ENCODE measurements around the gene ANKRD61.
A peak's percentile ranks its signal among the peaks of the same experiment; 100 is the strongest.
"Not testable (repeated sequence)": the region's sequence is repeated elsewhere in the genome, so short reads cannot be mapped to it uniquely, and the experiment has no call there.

ANKRD61 gene

GRCh38 chr7:6030988-6031387, at the start of gene ANKRD61:
TSS of gene ANKRD61 (plus strand) at chr7:6031376. CDS start at chr7:6031376, 0 bp downstream.
- DNase-seq (ENCODE audit: low spot score), result no peak

GRCh38 chr7:5987061-5987460, 44.1 kb upstream of the ANKRD61 start:
- DNase-seq (ENCODE audit: low spot score), result not testable (repeated sequence)

- peak; percentile 69 for DNase-seq (ENCODE audit: low spot score)
These were observed 33.9 kb upstream of the ANKRD61 start for GRCh38 chr7:5997210-5997808.

DNA sequence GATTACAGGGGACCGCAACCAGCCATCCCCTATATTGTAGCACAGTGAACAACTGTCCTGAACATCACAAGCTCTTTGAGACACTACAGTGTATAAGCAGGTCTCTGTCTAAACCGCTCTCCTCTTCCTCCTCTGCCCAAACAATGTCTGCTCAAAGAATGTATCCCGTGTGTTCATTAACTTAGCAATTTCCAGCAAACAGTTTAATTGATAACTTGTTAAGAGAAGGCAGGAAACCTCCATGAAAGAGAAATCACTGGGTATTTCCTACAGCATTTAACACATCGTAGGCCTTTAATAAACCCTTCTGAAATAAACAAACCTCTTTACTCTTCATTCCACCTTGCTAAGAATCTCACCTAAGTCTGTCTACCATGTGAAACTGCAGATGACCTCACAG, 23.8 kb upstream of the ANKRD61 start:
- DNase-seq (ENCODE audit: low spot score), result no peak

- DNase-seq (ENCODE audit: low spot score), result not testable (repeated sequence)
These were observed 23.2 kb upstream of the ANKRD61 start for GRCh38 chr7:6007835-6008590.

GRCh38 chr7:6008668-6009611, 22.2 kb upstream of the ANKRD61 start, which contains the start of the genes AIMP2 and PMS2:
TSS of gene AIMP2 (plus strand) at chr7:6009272. CDS start at chr7:6009364, 92 bp downstream.
TSS of gene PMS2 (minus strand) at chr7:6009049. CDS start at chr7:6009019, 30 bp downstream.
- peak; percentile 99 for DNase-seq (ENCODE audit: low spot score)

GRCh38 chr7:6010370-6010769, 20.8 kb upstream of the ANKRD61 start:
- DNase-seq (ENCODE audit: low spot score), result not testable (repeated sequence)

DNA sequence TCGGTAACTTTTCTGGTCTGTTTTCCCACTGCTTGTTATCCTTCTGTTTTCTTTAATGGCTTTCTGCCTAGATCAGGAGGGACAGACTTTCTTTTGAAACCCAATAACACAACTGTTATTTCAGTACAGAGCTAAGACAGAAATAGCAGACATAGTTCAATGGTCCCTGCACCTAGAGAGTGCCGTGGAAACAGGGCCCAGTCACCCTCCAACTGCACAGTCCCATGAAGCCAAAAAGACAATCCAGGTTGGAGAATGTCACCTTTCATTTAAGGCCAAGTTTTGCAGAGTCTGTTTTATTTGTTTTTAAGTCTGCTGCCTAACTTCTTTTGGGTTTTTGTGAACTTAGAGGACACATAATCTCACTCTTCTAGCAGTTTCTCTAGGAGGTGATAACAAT, 19.6 kb upstream of the ANKRD61 start:
- no peak for DNase-seq (ENCODE audit: low spot score)

GRCh38 chr7:6012355-6013104, 18.6 kb upstream of the ANKRD61 start:
- DNase-seq (ENCODE audit: low spot score), result no peak

DNA sequence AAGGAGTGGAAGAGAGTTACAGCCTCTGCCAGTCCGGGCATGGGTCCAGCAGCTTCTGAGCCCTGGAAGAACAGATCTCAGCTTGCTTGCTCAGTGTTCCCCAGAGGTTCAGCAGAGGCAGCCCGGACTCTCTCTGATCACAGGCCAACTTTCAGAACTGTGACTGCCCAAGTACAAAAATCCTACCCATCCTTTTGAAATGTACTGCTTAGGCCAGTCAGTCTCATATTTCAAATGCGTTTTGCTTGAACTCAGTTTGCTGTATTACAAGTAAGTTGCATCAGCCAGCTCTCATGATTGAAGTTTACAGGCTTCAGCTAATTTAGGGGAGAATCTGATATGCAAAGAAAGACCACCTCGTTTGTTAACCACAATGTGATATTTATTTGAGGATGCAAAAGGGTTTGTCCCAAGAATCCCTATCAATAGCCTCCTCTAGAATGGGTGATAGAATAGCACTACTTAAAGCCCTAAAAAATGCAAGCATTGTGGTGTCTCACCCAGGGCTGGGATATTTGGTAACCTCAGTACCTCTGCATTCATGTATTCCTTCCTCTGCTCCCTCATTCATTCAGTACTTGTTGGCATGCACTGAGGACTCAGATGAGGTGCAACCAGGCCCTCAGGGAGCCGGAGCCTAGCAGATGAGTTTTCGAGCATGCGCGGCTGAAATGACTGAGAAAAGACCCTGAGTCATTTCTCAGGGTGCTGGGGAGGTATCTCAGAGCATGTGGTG, 15.1 kb upstream of the ANKRD61 start:
- peak; percentile 36 for DNase-seq (ENCODE audit: low spot score)

DNA sequence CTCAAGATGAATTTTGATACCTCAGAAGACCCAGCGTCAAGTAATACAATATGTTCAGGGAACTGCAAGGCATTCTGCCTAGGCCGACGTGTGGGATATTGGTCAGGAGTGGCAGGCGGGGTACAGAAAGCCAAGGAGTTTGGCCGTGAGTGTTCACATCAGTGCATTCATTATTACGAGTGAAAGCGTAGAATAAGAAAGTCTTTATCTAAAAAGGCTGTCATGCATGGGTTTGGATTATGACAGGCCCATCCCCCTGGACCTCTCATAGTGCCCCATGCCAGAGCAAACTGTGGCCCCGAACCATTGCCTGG, 14.6 kb upstream of the ANKRD61 start:
- DNase-seq (ENCODE audit: low spot score), result no peak

- DNase-seq (ENCODE audit: low spot score), result no peak
These were observed 10.5 kb upstream of the ANKRD61 start for GRCh38 chr7:6020371-6021286.

- DNase-seq (ENCODE audit: low spot score), result no peak
These were observed 8.5 kb upstream of the ANKRD61 start for GRCh38 chr7:6022707-6023106.

- DNase-seq (ENCODE audit: low spot score), result no peak
These were observed 7.2 kb upstream of the ANKRD61 start for GRCh38 chr7:6023974-6024435.

- peak; percentile 35 for DNase-seq (ENCODE audit: low spot score)
These were observed 5.0 kb upstream of the ANKRD61 start for GRCh38 chr7:6026011-6026819.

DNA sequence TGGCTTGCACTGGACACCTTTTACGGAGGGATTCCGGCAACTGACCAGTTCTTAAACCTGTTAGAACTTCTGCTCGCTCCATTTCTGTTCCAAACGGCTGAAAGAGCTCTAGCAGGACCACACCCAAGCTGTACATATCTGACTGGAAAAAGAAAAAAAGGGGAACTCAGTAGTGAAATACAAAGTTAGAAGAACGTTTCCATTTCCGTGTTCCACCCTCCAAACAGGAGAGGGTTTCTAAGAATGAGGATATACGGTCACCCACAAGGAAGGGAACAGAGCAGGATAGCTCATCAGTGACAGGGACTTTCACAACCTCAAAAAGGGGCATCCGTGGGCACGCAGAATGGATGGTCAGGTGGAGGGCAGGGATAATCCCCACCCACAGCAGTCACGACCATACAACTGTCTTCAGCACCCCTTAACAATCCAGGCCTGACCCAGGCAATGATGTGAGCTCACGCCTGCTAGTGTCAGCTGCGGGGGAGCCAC, 4.3 kb upstream of the ANKRD61 start:
- no peak for DNase-seq (ENCODE audit: low spot score)

DNA sequence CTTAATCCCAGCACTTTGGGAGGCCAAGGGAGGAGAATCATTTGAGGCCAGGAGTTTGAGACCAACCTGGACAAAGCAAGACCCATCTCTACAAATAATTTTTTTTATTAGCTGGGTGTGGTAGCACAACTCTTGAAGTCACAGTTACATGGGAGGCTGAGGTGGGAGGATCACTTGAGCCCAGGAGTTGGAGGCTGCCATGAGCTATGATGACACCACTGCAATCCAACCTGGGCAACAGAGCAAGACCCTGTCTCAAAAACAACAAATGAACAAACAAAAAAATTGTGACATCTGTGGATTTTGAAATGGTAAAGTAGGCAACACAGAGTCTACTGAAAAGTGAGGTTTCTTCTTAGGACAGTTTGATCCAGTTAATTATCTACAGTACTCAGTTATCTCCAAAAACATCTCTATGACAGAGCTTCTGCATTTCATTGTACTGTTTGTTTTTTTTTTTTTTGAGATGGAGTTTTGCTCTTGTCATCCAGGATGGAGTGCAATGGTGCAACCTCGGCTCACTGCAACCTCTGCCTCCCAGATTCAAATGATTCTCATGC, 3.3 kb upstream of the ANKRD61 start:
- DNase-seq (ENCODE audit: low spot score), result no peak

GRCh38 chr7:6028563-6028962, 2.6 kb upstream of the ANKRD61 start:
- no peak for DNase-seq (ENCODE audit: low spot score)
